GM12891 (cell line): ENCODE measurements around the gene RPP40.

Source experiments
- PAX5 ChIP-seq: IDR thresholded peaks from 2 replicates; pipeline ENCODE4 v1.6.1; 2011; ENCODE audit warnings: low read length, moderate library complexity, mild to moderate bottlenecking; ENCODE audit not compliant: insufficient read depth, severe bottlenecking
- POLR2A ChIP-seq: IDR thresholded peaks from 2 replicates; pipeline ENCODE4 v1.6.1; 2011; ENCODE audit warnings: low read depth, low read length, control low read depth
- POLR2AphosphoS5 ChIP-seq: IDR thresholded peaks from 2 replicates; pipeline ENCODE4 v1.6.1; 2011; ENCODE audit warnings: low read depth, low read length, control low read depth
- TAF1 ChIP-seq: IDR thresholded peaks from 2 replicates; pipeline ENCODE4 v1.6.1; 2011; ENCODE audit warnings: low read depth, low read length, control low read depth

- TF ChIP-seq POLR2A = no peak
- no peak for TF ChIP-seq TAF1
- TF ChIP-seq POLR2AphosphoS5 = no peak
- TF ChIP-seq PAX5 = no peak
These were observed 52.9 kb downstream of the RPP40 start for GRCh38 chr6:4950836-4951533.
